ENCODE measurements around the gene C12orf42.

C12orf42 gene

GRCh38 chr12:103268831-103269514 lies 226.8 kb downstream of the C12orf42 start:
- DNase-seq (ENCODE audit: low spot score) = no peak

DNA sequence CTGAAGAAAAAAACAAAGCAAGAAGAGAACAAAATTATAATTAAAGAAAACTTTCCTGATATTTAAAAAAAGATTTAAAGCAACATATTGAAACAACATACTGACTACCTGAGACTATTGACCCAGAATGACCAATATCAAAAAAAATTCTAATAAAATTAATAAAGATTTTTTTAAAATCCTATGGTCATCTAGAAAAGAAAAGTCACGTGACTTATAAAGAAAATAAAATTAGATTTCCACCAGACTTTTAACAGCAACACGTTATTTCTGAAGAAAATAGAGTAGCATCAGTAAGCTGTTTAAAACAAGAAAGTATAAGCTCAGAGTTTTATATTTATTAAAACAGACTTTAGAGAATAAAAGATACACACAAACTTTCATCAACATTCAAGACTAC lies 238.0 kb downstream of the C12orf42 start:
- DNase-seq (ENCODE audit: low spot score) = no peak

Data from left forelimb (tissue), 1 donor.